Chondrocyte (in vitro differentiated cells): ENCODE measurements around the gene IRF1. TPM values are rescaled to one million over a fixed set of nuclear protein-coding genes. Genes with fewer than 3 reads are reported as not detected.
A peak's percentile ranks its signal among the peaks of the same experiment; 100 is the strongest.

Source experiments
- DNase-seq: peaks from one replicate; pipeline ENCODE4 v3.0.0; 2021; ENCODE audit warnings: mixed read lengths, low spot score
- H3K27ac Mint-ChIP-seq: one replicate; pipeline ENCODE4 v1.8.0; 2021; ENCODE audit warnings: mild to moderate bottlenecking, moderate library complexity, mixed read lengths; ENCODE audit not compliant: unreplicated experiment
- H3K27me3 Mint-ChIP-seq: 2 replicates; pipeline ENCODE4 v1.8.0; 2021; ENCODE audit warnings: low read depth, mixed read lengths
- H3K36me3 Mint-ChIP-seq: 2 replicates; pipeline ENCODE4 v1.8.0; 2021; ENCODE audit warnings: low read depth, mixed read lengths
- H3K4me1 Mint-ChIP-seq: 2 replicates; pipeline ENCODE4 v1.8.0; 2021; ENCODE audit warnings: low read depth, mild to moderate bottlenecking, mixed read lengths
- H3K4me3 Mint-ChIP-seq: one replicate; pipeline ENCODE4 v1.8.0; 2021; ENCODE audit warnings: mild to moderate bottlenecking, moderate library complexity, mixed read lengths; ENCODE audit not compliant: unreplicated experiment
- H3K9me3 Mint-ChIP-seq: 2 replicates; pipeline ENCODE4 v1.8.0; 2021; ENCODE audit warnings: low read depth, mixed read lengths
- CTCF ChIP-seq: fragments of 200-600 bp; sonication (generic); IDR thresholded peaks from 2 replicates; pipeline ENCODE4 v1.5.0; 2021; ENCODE audit warnings: antibody characterized with exemption, mild to moderate bottlenecking, moderate library complexity
- total RNA-seq: library from RNA; stranded (reverse); gene quantifications from 3 replicates; pipeline ENCODE4 v1.2.1, GENCODE V29; 2021

The IRF1 gene
- total RNA-seq, 1 donor from 2014 or later, result 16.3 TPM

- Mint-ChIP-seq H3K36me3 (no peaks in the 10 kb centered on the region), H3K9me3 (no peaks in the 10 kb centered on the region), H3K4me1 (peaks cover 36% of the 10 kb centered on the region), H3K27ac (no peak overlapping the region), H3K4me3 (no peak overlapping the region), H3K27me3 (no peaks in the 10 kb centered on the region)
- no peak for DNase-seq
- no peak for TF ChIP-seq CTCF
Measured at GRCh38 chr5:132474131-132474723, 16.3 kb downstream of the IRF1 start.

- H3K4me1 Mint-ChIP-seq, result peaks cover 37% of the 10 kb centered on the region
- no peak overlapping the region for H3K4me3 Mint-ChIP-seq
- no peak overlapping the region for H3K27ac Mint-ChIP-seq
- H3K27me3 Mint-ChIP-seq, result no peaks in the 10 kb centered on the region
- peak; percentile 26 for DNase-seq
- TF ChIP-seq CTCF, result no peak
- peaks cover 3% of the 10 kb centered on the region for H3K36me3 Mint-ChIP-seq
- peaks cover 4% of the 10 kb centered on the region for H3K9me3 Mint-ChIP-seq
Measured at GRCh38 chr5:132473668-132474067, 16.9 kb downstream of the IRF1 start.

- Mint-ChIP-seq H3K36me3 (peaks cover 3% of the 10 kb centered on the region), H3K27ac (no peak overlapping the region), H3K9me3 (peaks cover 7% of the 10 kb centered on the region), H3K4me1 (peaks cover 34% of the 10 kb centered on the region), H3K4me3 (no peak overlapping the region), H3K27me3 (no peaks in the 10 kb centered on the region)
- DNase-seq, result peak; percentile 52
- no peak for TF ChIP-seq CTCF
Measured at GRCh38 chr5:132473019-132473531, 17.5 kb downstream of the IRF1 start.

- Mint-ChIP-seq H3K4me1 (peaks cover 35% of the 10 kb centered on the region), H3K27ac (no peak overlapping the region), H3K9me3 (peaks cover 7% of the 10 kb centered on the region), H3K36me3 (peaks cover 3% of the 10 kb centered on the region), H3K4me3 (no peak overlapping the region), H3K27me3 (no peaks in the 10 kb centered on the region)
- DNase-seq, result peak; percentile 15
- TF ChIP-seq CTCF, result no peak
Measured at GRCh38 chr5:132472431-132472830, 18.1 kb downstream of the IRF1 start.

GRCh38 chr5:132471944-132472343 lies 18.6 kb downstream of the IRF1 start:
- no peaks in the 10 kb centered on the region for H3K27me3 Mint-ChIP-seq
- no peak for TF ChIP-seq CTCF
- no peak overlapping the region for H3K27ac Mint-ChIP-seq
- peaks cover 7% of the 10 kb centered on the region for H3K9me3 Mint-ChIP-seq
- no peak overlapping the region for H3K4me3 Mint-ChIP-seq
- peak; percentile 56 for DNase-seq
- H3K4me1 Mint-ChIP-seq, result peaks cover 37% of the 10 kb centered on the region
- H3K36me3 Mint-ChIP-seq, result peaks cover 3% of the 10 kb centered on the region
